ENCODE data around the gene RRAS.

DNA sequence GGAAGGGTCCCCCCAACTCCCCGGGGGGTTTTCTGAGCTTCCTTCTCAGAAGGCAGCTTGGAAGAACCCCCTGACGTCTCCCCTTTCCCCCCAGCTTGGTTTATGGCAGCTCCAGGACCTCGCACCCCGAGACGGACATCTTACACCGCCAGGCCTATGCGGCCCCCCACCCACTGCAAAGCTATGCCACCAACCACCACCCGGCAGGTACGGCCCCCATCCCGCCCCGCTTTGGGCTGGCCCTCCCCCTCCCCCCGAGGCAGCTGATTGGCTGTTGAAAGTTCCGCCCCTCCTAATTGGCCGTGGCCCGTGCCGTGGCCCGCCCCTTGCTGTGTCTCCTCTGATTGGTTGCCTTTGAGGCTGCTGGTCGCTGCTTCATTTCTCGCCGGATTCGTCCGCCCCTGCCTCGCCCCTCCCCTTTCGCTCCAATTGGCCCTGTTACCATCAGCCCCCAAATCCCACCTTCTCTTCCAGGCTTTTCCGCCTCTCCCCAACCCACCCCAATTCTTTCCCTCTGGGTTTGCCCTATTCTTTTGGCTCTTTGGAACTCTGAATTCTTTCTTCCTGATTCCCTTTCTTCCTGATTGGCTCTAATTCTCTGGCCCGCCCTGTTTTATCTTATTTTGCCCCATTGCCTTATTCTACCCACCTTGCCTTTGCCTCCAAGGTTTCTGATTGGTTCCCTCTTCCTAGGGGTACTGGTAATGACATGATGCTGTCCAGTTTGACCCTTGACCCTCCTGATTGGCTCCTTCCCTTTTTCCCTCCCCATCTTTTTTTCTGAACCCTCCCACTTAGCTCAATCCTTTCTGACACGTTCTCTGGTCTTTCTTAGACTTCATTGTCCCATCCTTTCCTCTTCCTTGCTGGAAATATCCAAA, 46.5 kb downstream of the RRAS start:
- TF ChIP-seq POLR2AphosphoS5 (IDR thresholded peaks at IDR 0.05; ENCODE audit: low read depth): no peak
- TF ChIP-seq, protein P1, sequence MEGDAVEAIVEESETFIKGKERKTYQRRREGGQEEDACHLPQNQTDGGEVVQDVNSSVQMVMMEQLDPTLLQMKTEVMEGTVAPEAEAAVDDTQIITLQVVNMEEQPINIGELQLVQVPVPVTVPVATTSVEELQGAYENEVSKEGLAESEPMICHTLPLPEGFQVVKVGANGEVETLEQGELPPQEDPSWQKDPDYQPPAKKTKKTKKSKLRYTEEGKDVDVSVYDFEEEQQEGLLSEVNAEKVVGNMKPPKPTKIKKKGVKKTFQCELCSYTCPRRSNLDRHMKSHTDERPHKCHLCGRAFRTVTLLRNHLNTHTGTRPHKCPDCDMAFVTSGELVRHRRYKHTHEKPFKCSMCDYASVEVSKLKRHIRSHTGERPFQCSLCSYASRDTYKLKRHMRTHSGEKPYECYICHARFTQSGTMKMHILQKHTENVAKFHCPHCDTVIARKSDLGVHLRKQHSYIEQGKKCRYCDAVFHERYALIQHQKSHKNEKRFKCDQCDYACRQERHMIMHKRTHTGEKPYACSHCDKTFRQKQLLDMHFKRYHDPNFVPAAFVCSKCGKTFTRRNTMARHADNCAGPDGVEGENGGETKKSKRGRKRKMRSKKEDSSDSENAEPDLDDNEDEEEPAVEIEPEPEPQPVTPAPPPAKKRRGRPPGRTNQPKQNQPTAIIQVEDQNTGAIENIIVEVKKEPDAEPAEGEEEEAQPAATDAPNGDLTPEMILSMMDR (IDR thresholded peaks at IDR 0.05; ENCODE audit: insufficient read depth, low read length): no peak
- TF ChIP-seq, protein P2, sequence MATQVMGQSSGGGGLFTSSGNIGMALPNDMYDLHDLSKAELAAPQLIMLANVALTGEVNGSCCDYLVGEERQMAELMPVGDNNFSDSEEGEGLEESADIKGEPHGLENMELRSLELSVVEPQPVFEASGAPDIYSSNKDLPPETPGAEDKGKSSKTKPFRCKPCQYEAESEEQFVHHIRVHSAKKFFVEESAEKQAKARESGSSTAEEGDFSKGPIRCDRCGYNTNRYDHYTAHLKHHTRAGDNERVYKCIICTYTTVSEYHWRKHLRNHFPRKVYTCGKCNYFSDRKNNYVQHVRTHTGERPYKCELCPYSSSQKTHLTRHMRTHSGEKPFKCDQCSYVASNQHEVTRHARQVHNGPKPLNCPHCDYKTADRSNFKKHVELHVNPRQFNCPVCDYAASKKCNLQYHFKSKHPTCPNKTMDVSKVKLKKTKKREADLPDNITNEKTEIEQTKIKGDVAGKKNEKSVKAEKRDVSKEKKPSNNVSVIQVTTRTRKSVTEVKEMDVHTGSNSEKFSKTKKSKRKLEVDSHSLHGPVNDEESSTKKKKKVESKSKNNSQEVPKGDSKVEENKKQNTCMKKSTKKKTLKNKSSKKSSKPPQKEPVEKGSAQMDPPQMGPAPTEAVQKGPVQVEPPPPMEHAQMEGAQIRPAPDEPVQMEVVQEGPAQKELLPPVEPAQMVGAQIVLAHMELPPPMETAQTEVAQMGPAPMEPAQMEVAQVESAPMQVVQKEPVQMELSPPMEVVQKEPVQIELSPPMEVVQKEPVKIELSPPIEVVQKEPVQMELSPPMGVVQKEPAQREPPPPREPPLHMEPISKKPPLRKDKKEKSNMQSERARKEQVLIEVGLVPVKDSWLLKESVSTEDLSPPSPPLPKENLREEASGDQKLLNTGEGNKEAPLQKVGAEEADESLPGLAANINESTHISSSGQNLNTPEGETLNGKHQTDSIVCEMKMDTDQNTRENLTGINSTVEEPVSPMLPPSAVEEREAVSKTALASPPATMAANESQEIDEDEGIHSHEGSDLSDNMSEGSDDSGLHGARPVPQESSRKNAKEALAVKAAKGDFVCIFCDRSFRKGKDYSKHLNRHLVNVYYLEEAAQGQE (IDR thresholded peaks at IDR 0.05; ENCODE audit: insufficient replicate concordance, low read depth): no peak
- TF ChIP-seq SPI1 (IDR thresholded peaks at IDR 0.05; ENCODE audit: borderline replicate concordance, low read depth): no peak
- no peak for TF ChIP-seq GABPA (IDR thresholded peaks at IDR 0.05; ENCODE audit: low read depth)
